Left ventricle myocardium inferior (tissue), 1 donor: Measurements from ENCODE around the gene MEI4. TPM values are rescaled to one million over a fixed set of nuclear protein-coding genes. Genes with fewer than 3 reads are reported as not detected.

Experiments
- DNase-seq: peaks from one replicate; pipeline ENCODE4 v3.0.0-alpha.2; 2020
- H3K27ac ChIP-seq: fragments of 200-600 bp; replicated peaks from 2 replicates; pipeline ENCODE4 v1.8.0; 2021
- H3K27me3 ChIP-seq: fragments of 200-600 bp; 2 replicates; pipeline ENCODE4 v1.8.0; 2021; ENCODE audit warnings: low read depth
- H3K36me3 ChIP-seq: fragments of 200-600 bp; 2 replicates; pipeline ENCODE4 v1.8.0; 2021
- H3K4me1 ChIP-seq: fragments of 200-600 bp; 2 replicates; pipeline ENCODE4 v1.8.0; 2021
- H3K4me3 ChIP-seq: fragments of 200-600 bp; 2 replicates; pipeline ENCODE4 v1.8.0; 2021; ENCODE audit warnings: mild to moderate bottlenecking, moderate library complexity
- H3K9me3 ChIP-seq: fragments of 200-600 bp; replicated peaks from 2 replicates; pipeline ENCODE4 v1.8.0; 2021
- intact Hi-C: fragments of 100-400 bp; cut with micrococcal nuclease; formaldehyde crosslinking; loops from one replicate; pipeline ENCODE4 v1.11.0; 2022
- total RNA-seq: library from RNA; stranded (reverse); fragmentation: NEBNext Ultra II Directional; extraction: Animal tissue kit (Norgen Biotek cat#: 25700); gene quantifications from one replicate; pipeline ENCODE4 v1.2.1, GENCODE V29; 2021
- TF ChIP-seq, protein P1 (sequence below): fragments of 200-600 bp; IDR thresholded peaks from 2 replicates; pipeline ENCODE4 v1.8.0; 2021; ENCODE audit warnings: antibody characterized with exemption, mild to moderate bottlenecking, borderline replicate concordance
- donor health status: DM: no; HTN: yes; CAD: no; lungs with severe emphysema.

Gene MEI4
- total RNA-seq, 1 donor from 2014 or later: 0.52 TPM

- Histone ChIP-seq H3K27ac (no peak overlapping the region), H3K9me3 (no peaks in the 10 kb centered on the region), H3K27me3 (no peaks in the 10 kb centered on the region), H3K36me3 (no peaks in the 10 kb centered on the region), H3K4me1 (peaks cover 12% of the 10 kb centered on the region), H3K4me3 (no peak overlapping the region)
- DNase-seq: no peak
- intact Hi-C loops: no loop called here
- TF ChIP-seq, protein P1, sequence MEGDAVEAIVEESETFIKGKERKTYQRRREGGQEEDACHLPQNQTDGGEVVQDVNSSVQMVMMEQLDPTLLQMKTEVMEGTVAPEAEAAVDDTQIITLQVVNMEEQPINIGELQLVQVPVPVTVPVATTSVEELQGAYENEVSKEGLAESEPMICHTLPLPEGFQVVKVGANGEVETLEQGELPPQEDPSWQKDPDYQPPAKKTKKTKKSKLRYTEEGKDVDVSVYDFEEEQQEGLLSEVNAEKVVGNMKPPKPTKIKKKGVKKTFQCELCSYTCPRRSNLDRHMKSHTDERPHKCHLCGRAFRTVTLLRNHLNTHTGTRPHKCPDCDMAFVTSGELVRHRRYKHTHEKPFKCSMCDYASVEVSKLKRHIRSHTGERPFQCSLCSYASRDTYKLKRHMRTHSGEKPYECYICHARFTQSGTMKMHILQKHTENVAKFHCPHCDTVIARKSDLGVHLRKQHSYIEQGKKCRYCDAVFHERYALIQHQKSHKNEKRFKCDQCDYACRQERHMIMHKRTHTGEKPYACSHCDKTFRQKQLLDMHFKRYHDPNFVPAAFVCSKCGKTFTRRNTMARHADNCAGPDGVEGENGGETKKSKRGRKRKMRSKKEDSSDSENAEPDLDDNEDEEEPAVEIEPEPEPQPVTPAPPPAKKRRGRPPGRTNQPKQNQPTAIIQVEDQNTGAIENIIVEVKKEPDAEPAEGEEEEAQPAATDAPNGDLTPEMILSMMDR: no peak
These were observed 277.5 kb downstream of the MEI4 start for GRCh38 chr6:77930382-77930781.

- H3K27ac ChIP-seq: no peak overlapping the region
- TF ChIP-seq, protein P1: no peak
- H3K27me3 ChIP-seq: no peaks in the 10 kb centered on the region
- no peaks in the 10 kb centered on the region for H3K9me3 ChIP-seq
- intact Hi-C loops: no loop called here
- H3K36me3 ChIP-seq: no peaks in the 10 kb centered on the region
- peaks cover 12% of the 10 kb centered on the region for H3K4me1 ChIP-seq
- H3K4me3 ChIP-seq: no peak overlapping the region
- no peak for DNase-seq
These were observed 278.1 kb downstream of the MEI4 start for GRCh38 chr6:77930952-77931351.

DNA sequence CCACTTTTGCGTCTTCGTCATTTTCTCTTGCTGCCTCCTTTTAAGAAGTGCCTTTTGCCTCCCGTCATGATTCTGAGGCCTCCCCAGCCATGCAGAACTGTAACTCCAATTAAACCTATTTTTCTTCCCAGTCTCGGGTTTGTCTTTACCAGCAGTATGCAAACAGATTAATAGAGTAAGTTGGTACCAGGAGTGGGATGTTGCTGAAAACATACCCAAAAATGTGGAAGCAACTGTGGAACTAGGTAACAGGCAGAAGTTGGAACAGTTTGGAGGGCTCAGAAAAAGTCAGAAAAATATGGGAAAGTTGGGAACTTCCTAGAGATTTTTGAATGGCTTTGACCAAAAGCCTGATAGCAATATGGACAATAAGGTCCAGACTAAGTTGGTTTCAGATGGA, 309.2 kb downstream of the MEI4 start:
- DNase-seq: no peak
- TF ChIP-seq, protein P1: no peak
- H3K27ac ChIP-seq: no peak overlapping the region
- no peaks in the 10 kb centered on the region for H3K4me1 ChIP-seq
- intact Hi-C loops: no loop called here
- no peaks in the 10 kb centered on the region for H3K36me3 ChIP-seq
- no peaks in the 10 kb centered on the region for H3K27me3 ChIP-seq
- peaks cover 44% of the 10 kb centered on the region for H3K9me3 ChIP-seq
- H3K4me3 ChIP-seq: no peak overlapping the region

GRCh38 chr6:77965449-77965848, 312.6 kb downstream of the MEI4 start:
- DNase-seq: no peak
- TF ChIP-seq, protein P1: no peak
- intact Hi-C loops: no loop called here

DNA sequence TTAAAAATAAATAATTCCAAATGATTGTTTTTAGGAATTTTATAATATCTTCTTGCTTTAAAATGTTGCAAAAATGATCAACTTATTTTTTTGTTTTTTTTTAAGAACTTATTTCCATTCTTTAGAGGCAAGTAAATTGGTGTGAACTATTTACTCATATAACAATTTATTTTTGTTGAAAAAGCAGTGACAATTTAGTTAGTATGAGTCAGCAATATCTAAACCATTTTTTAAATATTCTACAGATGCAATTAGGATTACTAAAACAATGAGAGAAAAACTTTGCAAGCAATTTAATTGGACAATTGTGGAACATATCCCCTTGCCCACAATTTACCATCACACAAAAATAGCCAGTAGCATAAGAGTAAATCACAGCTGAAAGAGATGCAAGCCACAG, 319.5 kb downstream of the MEI4 start:
- Histone ChIP-seq H3K4me3 (no peak overlapping the region), H3K27me3 (no peaks in the 10 kb centered on the region), H3K36me3 (no peaks in the 10 kb centered on the region), H3K4me1 (no peaks in the 10 kb centered on the region), H3K27ac (no peak overlapping the region), H3K9me3 (peaks cover 51% of the 10 kb centered on the region)
- DNase-seq: no peak
- intact Hi-C loops: no loop called here
- TF ChIP-seq, protein P1: no peak

More at GRCh38 chr6:77965449-77965848, 312.6 kb downstream of the MEI4 start:
- Histone ChIP-seq H3K9me3 (peaks cover 52% of the 10 kb centered on the region), H3K4me1 (no peaks in the 10 kb centered on the region), H3K27me3 (no peaks in the 10 kb centered on the region), H3K36me3 (no peaks in the 10 kb centered on the region), H3K4me3 (no peak overlapping the region), H3K27ac (no peak overlapping the region)

Other genes starting within 250 kb of the MEI4 start
- gene HTR1B, start 189.5 kb upstream of the MEI4 start, total RNA-seq: not detected